Measurements from ENCODE around the gene ZEB2. TPM values are rescaled to one million over a fixed set of nuclear protein-coding genes. Genes with fewer than 3 reads are reported as not detected.
A peak's percentile ranks its signal among the peaks of the same experiment; 100 is the strongest.

Gene ZEB2
- total RNA-seq, 1 donor from 2014 or later: 0.26 TPM

DNA sequence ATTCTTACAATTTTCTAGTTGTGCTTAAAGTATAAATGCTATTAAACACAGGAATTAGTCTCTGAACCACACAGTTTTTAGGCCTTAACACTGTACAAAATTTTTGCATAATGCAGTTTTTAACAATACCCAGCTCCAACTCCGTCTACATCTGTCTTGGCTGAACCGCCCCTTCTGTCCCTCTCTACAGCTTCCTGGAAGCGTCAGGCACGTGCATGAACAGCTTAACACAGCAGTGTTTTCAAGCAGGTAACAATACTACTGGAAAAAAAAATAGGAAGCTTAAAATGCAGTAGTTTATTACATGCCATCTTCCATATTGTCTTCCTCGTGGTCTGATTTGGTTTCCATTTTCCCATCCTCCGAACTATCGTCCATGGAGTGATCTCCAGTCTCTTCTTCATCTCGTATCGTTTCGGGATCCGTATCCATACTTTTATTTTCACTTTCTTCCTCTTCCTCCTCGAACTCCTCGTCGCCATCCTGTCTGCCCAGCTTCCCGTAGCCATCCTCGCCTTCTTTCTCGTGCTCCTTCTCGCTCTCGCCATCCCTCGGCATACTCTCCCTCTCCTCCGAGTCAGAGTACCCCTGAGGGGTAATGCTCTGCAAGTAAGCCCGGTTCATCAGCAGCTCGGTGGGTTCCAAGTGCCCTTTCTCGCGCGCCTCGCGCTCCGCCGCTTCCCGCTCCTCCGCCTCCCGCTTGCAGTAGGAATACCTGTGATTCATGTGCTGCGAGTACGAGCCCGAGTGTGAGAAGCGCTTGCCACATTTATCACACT lies 130.6 kb downstream of the ZEB2 start:
- Histone ChIP-seq H3K27me3 (ENCODE audit: control insufficient read depth, insufficient read depth, low read length) (no peaks in the 10 kb centered on the region), H3K36me3 (ENCODE audit: control insufficient read depth, insufficient read depth, low read length) (no peaks in the 10 kb centered on the region), H3K4me3 (ENCODE audit: low read depth, low read length) (peak overlapping the region; percentile 59)
- TF ChIP-seq, protein P1, sequence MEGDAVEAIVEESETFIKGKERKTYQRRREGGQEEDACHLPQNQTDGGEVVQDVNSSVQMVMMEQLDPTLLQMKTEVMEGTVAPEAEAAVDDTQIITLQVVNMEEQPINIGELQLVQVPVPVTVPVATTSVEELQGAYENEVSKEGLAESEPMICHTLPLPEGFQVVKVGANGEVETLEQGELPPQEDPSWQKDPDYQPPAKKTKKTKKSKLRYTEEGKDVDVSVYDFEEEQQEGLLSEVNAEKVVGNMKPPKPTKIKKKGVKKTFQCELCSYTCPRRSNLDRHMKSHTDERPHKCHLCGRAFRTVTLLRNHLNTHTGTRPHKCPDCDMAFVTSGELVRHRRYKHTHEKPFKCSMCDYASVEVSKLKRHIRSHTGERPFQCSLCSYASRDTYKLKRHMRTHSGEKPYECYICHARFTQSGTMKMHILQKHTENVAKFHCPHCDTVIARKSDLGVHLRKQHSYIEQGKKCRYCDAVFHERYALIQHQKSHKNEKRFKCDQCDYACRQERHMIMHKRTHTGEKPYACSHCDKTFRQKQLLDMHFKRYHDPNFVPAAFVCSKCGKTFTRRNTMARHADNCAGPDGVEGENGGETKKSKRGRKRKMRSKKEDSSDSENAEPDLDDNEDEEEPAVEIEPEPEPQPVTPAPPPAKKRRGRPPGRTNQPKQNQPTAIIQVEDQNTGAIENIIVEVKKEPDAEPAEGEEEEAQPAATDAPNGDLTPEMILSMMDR (IDR thresholded peaks at IDR 0.05; ENCODE audit: insufficient read depth, low read length, severe bottlenecking): no peak
- DNase-seq (ENCODE audit: low read depth) (peak; percentile 65), FAIRE-seq (no peak)

DNA sequence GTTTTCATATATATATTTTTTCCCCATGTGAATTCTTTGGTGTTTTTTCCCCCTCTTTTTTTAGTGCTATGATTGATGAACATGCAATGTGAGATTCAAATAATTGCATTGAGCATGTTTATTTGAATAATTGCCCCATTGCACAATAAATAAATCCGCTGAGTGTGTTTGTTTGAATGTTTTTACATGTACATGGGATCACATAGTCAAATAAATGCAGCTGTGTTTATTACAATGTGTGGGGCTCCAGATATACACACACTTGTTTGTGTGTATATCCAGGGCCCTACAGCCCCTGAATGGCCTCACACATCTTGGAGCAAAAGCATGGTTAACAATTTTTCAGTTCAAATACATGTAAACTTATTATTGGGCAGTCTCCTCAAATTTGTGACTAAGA lies 134.5 kb downstream of the ZEB2 start:
- H3K27me3 ChIP-seq (ENCODE audit: control insufficient read depth, insufficient read depth, low read length): no peaks in the 10 kb centered on the region
- FAIRE-seq (no peak), DNase-seq (ENCODE audit: low read depth) (no peak)
- H3K36me3 ChIP-seq (ENCODE audit: control insufficient read depth, insufficient read depth, low read length): no peaks in the 10 kb centered on the region
- no peak overlapping the region for H3K4me3 ChIP-seq (ENCODE audit: low read depth, low read length)
- TF ChIP-seq, protein P1 (IDR thresholded peaks at IDR 0.05; ENCODE audit: insufficient read depth, low read length, severe bottlenecking): no peak

DNA sequence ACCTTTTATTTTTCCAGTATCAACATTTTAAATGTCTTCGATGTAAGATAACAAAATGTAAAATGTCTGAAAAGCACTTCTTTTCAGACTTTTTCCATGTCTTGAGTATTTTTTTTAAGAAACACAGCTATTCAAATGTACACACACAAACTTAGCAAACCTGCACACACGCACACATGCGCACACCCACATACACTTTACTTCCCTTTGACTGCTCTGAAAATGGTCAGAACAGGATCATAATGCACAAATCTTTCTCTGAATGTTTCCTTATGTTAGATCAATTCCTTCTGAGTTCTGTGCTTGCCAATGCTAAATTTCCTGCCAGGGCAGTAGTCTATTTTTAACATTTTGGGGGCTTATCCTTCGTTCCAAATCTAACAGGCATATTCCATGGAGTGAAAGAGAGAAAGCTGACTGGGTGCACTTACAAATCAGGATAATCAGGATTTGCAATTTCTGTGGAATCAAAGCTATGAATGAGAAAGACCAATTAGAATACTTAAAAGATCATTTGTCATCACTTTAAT lies 136.3 kb downstream of the ZEB2 start:
- no peak for FAIRE-seq
- no peak for DNase-seq (ENCODE audit: low read depth)
- Histone ChIP-seq H3K36me3 (ENCODE audit: control insufficient read depth, insufficient read depth, low read length) (no peaks in the 10 kb centered on the region), H3K4me3 (ENCODE audit: low read depth, low read length) (no peak overlapping the region), H3K27me3 (ENCODE audit: control insufficient read depth, insufficient read depth, low read length) (no peaks in the 10 kb centered on the region)
- TF ChIP-seq, protein P1 (IDR thresholded peaks at IDR 0.05; ENCODE audit: insufficient read depth, low read length, severe bottlenecking): no peak

DNA sequence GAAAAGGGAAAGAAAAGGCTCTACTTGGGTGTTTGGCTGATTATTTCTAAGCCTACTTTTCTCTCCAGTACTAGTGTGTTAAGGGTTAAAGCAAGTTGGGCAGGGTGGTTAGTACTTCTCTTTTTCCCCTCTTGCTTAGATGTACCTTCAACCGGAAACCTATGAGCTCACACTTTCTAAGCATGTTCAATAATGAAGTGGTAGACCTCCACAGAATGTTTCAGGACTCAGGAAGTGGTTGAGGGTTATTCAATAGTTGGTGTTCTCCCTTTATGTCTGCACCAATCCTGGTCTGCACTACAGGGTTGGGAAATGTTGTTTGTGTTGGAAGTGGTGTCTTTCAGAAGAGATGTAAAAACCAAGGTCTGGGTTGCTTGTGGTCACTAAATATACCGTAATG lies 137.1 kb downstream of the ZEB2 start:
- FAIRE-seq: peak; percentile 40
- TF ChIP-seq, protein P1 (IDR thresholded peaks at IDR 0.05; ENCODE audit: insufficient read depth, low read length, severe bottlenecking): no peak
- no peak for DNase-seq (ENCODE audit: low read depth)
- no peaks in the 10 kb centered on the region for H3K36me3 ChIP-seq (ENCODE audit: control insufficient read depth, insufficient read depth, low read length)
- no peak overlapping the region for H3K4me3 ChIP-seq (ENCODE audit: low read depth, low read length)
- no peaks in the 10 kb centered on the region for H3K27me3 ChIP-seq (ENCODE audit: control insufficient read depth, insufficient read depth, low read length)

DNA sequence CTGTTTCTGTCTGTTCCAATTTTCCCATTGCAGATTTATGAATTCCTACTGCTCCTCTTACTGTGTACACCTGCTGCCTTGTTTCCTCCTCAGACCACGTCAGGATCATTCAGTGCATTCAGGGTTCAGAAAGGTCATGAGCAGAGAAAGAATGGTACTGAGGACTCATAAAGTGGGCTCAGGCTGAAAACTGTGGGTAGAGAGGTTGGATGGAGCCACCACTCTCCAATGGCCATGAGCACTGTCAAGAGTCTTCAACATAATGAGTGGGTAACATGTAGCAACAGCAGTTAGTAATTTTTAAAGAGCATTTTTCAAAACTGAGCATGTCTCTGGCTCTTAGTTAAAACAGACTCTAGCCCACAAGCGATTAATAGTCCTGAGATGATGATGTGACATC lies 138.2 kb downstream of the ZEB2 start:
- TF ChIP-seq, protein P1 (IDR thresholded peaks at IDR 0.05; ENCODE audit: insufficient read depth, low read length, severe bottlenecking): no peak
- no peak for FAIRE-seq
- Histone ChIP-seq H3K36me3 (ENCODE audit: control insufficient read depth, insufficient read depth, low read length) (no peaks in the 10 kb centered on the region), H3K4me3 (ENCODE audit: low read depth, low read length) (no peak overlapping the region), H3K27me3 (ENCODE audit: control insufficient read depth, insufficient read depth, low read length) (no peaks in the 10 kb centered on the region)
- no peak for DNase-seq (ENCODE audit: low read depth)

Measured in bronchial epithelial cell (primary cell).